Fibroblast of skin of left biceps (primary cell): ENCODE measurements around the gene TCOF1.
"Not testable (repeated sequence)": the region's sequence is repeated elsewhere in the genome, so short reads cannot be mapped to it uniquely, and the experiment has no call there.

Experiments used
- DNase-seq, 2 experiments: peaks; one replicate each; pipeline ENCODE4 v3.0.0-alpha.2; 2013; ENCODE audit warnings: low read depth in 2 of 2

The TCOF1 gene

DNA sequence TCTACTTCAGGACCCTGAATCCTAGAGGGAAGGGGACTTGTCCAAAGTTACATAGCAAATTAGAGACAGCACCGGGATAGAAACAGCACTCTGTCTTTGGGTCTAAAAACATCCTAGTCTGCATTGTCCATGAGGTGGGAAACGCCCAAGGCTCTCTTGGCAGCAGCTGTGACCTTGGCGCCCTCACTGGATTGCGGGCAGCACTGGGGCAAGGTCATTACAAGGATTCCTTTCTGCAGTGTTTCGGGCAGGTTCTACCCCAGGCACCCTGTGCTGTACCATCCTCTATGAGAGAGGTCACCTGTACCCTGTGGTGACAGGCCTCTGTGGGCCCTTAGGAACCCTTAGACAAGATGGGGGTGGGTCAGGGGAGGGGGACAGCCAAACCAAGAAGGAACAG is 46.6 kb downstream of the TCOF1 start:
- DNase-seq, result no peak

DNA sequence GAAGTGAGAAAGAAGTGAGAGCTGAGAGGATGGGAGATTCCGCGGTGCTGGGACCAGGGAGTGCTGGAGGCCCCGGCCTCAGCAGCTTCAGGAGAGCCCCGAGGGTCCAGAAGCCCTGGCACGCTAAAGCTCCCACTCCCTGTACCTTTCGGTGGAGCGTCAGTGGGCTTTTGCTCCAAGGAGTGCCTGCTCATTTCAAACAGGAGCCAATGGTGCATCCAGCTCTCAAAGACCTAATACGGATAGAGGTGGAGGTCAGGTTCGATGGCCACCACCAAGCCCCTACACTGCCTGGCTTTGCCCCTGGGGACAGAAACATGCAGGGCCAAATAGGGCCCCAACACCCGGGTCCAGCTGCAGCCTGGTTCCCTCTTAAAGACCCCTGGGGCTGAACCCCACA is 47.0 kb downstream of the TCOF1 start:
- no peak for DNase-seq

DNA sequence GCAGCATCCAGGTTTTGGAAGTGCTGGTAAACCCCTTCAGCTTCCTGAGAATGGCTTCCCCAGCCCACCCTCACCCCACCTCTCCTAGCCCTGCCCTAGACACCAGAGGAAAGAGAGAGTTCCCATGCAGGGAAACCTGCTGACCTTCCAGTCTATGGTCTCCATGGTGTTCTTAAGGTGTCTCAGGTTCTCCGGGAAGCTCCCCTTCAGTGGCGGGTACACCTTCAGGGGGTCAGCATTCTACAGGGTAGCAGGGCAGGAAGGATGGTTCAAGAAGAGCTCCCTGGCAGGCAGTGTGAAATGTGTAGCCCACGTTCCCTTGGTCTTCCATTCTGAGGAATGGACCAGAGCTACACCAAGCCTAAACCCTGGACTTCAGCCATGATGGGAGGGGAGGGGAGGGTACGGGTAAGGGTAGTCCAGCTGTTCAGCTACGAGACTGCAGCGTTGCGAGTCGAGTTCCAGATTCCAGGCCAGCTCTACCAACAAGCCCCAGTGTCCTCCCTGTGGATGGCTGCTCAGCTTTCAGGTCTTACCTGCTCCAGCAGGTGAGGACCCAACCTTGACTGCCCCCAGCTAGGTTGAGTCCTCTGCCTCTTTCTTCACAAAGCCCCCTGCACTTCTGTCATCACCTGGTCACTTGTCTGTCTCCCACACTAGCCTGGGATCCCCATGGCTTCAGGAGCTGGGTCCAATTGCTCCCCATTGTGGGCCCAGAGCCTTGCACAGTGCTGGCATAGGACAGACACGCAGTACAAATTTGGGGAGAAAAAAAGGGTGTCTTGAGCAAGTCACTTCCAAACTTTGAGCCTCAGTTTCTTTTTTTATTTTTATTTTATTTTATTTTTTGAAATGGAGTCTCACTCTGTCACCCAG is 47.7 kb downstream of the TCOF1 start:
- DNase-seq, result no peak

DNA sequence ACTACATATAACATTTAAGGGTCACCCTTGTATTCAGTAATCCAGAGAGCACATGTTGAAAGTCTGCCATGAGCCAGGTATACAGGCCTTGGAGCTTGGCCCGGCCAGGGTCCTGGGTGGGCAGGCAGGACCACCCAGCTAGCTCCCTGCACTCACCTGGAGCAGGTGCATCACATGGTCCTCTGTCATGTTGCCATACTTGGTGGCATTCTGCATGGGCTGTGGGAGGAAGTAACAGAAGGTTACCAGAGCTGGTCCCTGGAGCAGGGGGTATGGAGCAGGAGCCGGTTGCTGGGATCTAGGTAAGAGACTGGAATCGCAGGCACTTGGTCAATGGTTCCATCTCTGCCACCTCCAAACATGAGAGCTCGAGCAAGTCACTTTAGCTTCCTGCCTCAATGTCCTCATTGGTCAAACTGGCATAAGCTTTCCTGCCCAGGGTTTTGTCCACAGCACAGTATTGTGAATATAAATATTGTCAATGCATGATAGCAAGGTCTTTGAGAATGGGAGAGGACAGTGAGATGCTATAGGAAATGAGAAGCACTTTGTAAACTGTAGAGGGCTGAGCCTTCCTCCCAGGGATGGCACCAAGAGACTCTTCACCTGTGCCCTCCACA is 48.7 kb downstream of the TCOF1 start:
- DNase-seq, result no peak

DNA sequence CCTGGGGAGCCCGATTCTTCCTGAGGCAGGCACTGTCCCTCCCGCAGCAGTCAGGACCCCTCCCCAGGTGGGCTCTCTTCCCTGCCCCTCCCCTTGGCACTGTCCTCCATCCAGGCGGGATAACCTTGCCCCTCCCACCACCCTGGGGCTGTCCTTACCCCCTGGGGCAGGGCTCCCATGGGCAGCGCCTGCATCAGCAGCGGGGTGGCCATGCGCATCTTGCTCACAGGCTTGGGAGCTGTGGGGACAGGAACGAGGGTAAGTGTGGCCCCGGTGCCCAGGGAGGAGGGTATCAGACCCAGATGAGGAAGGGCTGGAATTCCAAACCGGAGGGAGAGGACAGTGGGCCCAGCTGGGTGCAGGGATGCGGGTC is 49.2 kb downstream of the TCOF1 start:
- no peak for DNase-seq

DNA sequence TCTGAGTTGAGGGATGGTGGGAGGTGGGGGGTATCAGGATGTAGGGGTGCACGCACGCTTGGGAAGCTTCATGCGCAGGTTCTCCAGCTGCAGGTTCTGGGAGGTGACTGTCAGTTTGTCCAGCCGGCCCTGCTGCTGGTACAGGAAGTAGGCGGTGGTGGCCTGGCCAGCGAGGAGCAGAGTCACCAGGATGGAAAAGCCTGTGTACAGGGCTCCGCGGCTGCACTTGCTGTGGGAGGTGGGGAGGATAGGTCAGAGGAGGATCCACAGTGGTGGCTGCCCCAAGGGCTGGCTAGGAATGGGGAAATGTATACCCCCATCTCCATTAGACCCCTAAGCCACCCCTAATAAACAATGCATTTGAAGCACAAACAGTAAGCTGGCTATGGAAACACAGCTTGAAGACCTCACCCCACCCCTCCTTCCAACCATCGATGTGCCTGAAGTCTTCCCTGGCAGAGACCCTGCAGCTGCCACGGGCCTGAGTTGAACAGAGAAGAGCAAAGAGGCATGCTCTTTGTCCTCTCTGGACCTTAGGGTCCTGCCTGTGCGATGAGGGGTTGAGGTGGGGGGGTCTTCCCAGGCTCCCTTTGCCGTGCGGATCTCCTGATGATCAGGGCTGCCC is 49.7 kb downstream of the TCOF1 start:
- DNase-seq, result no peak

DNA sequence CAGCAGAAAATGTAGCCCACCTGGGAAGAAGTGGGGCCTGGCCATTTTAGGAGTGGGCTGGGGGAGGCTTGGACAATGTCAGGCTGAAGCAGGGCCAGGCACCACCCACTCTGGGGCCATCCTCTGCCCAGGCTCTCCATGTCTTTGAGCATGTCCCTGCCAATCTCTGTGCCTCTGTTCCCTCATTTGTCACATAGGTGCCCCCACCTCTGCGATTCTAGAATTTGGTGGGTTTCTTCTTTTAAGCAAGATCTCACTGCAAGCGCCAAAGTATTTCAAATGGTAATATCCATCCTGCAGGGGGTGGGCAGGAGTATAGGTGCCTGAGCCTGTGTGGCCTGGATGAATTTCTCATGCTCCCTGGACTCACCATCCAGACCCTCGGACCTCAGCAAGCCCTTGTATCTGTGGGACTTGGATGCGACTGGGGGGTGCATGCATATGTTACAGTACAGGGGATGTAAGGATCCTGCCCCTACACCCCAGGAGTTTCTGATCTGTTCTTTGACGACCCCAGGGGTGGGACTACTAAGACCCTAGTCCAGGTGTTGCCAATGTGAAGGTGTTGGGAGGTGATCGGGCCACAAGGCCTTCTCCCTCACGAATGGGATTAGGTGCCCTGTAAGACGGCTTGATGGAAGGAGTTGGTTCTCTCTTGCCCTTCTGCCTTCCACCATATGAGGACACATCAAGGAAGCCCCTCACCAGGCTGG is 50.9 kb downstream of the TCOF1 start:
- DNase-seq, result no peak

DNA sequence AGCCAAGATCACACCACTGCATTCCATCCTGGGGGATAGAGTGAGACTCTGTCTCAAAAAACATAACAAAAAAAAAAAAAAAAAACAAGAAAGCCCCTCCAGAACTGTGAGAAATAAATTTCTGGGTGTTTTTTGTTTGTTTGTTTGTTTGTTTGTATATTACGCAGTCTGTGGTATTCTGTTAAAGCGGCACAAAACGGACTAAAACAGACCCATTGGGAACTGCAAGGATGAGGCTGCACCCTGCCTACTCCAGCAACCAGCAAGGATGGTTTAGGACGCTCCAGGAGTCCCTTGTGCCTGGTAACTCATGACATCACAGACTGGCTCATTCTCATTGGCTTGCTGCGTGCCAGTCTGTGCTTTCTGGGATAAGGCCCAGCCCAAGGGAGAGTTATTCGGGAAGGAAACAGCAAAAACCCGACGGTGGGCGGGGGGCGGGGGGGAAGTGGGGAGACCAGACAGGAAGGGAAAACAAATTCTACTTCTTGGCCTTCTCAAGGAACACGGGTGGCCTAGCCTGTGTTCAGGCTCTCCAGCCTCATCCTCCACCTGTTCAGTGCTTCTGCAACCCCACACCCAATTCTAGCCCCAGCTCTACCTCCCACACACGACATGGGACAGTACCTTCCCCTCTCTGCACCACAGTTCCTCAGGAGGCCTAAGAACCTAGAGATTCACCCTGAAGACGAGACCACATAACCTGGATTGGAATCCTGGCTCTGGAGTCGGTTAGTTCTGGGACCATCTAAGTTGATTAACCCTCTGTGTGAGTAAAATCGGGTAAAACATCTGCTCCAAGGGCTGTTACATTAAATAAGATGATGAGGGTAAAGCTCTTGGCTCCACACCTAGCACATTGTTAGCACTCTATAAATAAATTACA is 52.4 kb downstream of the TCOF1 start:
- peak; percentile 46 to 47 for DNase-seq

DNA sequence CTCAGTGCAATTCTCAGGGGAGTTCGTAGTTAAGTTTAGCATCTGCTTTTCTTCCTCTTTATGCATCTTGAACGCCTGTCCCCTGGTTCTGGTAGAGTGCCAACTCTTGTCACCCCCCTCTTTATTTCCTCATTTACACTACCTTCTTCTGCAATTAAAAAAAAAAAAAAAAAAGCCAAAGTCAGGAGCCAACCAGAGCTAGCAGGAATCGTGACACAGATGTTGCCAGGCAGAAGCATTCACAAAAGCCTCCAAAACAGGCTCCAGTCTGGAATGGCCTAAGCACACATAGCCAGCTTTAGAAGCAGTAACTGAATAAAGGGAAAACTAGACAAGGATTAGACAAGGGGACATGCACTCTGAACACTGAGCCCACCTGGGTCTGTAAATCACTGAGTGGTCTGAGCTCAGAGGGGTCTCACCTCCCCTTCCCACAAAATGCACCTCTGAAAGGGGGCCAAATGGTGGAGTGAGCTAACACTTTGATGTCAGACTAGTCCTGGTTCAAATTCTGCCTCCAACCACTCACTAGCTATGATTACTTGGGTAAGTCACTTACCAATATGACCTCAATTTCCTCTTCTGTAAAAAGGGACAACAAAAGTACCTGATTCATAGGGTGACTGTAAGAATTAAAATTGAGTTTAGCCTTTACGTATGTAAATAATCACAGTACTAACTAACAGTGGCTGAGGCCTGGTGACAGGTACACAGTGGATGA is 53.2 kb downstream of the TCOF1 start:
- peak; percentile 17 to 18 for DNase-seq

DNA sequence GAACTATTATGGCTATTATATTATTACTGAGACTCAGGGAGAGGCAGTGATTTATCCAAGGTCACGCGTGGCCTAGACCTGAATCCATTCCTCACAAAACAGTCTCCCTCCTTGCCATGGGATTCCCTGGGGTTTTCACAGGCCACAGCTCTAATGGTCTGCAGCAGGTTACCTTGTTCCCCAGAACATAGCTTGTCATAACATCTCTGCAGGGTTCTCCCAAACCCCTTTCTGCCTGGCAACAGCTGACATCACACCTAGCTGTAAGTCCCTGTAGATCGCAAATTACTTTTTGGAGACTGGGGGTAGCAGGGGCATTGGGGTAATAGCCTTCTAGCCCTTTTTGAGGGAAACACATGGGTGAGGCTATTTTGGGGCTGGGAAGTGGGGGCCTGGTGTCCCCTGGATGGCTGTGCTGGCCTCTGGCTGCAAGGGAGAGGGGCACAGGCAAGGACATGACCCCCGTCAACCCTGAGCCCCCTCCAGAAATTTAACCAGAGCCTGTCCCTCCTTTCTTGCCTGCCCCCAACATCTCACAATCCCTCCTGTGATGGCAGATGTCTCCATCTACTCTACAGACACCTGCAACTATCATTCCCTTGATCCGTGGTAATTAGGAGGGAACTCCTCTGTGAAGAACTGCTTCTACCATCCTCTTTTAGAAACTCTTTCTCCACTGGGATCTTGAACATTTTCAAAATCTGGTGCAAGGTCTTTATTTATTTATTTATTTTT is 53.9 kb downstream of the TCOF1 start:
- no peak for DNase-seq

DNA sequence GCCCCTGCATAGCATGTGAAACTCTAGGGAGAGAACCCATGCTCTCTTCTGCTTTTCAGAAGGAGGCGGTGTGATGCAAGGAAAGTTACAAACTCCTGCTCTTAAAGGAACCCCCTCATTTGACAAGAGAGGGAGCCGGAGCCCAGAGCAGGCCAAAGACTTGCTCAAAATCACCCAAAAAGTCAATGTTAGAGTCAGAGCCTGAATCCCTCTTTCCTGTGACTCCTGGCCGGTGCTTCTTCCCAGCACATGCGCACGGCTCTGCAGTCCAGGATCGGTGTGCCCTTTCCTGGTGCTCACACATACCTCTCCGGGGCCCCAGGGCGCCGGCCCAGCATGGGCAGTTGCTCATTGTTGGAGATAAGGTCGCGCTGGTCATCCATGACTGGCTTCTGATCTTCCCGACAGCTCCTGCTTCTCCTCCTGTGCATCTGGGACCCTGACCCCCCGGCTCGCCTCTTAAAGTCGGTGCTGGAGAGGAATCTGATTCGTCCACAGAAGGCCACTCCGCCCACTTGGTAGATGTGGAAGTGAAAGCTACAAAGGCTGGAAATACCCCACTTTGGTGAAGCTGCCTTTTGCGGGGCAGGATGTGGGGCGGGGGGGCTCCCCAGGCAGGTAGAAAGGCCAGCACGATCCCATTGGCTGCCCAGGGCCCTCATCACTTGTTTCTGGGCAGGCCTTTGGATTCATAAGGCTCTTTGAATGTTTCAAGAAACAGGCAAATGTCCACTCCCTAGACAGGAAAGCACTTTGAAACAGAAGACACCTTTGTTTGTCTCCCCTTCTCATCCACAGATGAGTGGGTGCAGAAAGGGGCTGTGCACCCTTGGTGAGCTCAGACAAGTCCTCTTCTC is 55.0 kb downstream of the TCOF1 start, which contains the start of gene CD74:
CD74 (minus strand) TSS at position 592 of the 857 bp plus-strand sequence; CDS start at position 431, 161 bp downstream.
- no peak for DNase-seq

DNA sequence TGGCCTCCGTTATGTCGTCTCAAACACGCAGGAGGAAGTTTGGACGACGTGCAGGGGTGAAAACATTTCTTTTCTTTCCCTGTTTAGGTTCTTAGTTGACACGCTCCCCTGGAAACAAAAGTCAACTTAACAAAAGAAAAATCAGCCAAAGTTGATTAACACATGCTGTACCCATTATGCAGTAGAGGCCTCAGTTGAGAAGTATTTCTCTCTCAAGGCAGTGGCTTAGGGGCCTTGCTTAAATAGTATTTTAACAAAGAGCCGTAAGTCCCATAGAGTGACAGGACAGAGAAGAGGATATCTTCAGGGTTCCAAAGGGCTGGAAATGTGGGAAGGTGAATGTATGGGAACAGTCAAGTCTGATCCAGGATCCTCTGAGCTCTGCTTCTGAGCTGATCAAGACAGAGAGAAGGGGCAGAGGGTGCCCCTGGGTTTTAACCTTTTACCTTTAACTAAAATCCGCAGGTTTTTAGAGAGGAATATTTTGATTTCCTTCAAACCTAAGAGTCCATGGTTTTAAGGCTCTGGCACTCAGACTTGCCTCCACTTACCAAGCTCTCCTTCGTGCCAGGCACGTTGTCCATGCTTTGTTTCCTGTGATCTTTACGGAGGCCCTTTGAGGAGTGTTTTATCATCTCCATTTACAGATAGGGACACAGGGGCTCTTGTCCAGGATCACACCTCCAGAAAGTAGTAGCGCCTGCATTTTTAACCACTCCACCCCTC is 55.8 kb downstream of the TCOF1 start:
- DNase-seq, result no peak

DNA sequence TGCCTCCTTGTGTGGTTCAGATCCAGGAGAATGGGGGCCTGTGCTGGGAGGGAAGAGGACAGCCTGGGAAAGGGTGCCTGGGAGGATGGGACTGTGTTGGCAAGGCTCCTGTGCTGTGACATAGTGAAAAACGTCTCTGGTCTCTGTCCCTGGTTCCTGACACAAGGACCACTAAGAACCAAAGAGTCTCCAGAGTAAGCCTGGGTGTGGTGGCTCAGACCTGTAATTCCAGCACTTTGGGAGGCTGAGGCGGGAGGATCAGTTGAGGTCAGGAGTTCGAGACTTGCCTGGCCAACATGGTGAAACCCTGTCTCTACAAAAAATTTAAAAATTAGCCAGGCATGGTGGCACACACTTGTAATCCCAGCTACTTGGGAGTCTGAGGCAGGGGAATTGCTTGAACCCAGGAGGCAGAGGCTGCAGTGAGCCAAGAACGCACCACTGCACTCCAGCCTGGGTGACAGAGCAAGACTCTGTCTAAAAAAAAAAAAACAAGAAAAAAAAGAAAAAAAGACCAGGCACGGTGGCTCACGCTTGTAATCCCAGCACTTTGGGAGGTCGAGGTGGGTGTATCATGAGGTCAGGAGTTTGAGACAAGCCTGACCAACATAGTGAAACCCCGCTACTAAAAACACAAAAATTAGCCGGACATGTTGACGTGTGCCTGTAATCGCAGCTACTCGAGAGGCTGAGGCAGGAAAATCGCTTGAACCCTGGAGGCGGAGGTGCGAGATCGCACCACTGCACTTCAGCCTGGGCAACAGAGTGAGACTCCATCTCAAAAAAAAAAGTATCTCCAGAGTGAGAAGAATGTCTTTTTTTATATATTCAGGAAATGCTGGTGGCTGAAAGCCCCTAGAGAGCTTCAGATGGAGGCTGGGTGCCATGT is 56.6 kb downstream of the TCOF1 start:
- DNase-seq, result not testable (repeated sequence)

DNA sequence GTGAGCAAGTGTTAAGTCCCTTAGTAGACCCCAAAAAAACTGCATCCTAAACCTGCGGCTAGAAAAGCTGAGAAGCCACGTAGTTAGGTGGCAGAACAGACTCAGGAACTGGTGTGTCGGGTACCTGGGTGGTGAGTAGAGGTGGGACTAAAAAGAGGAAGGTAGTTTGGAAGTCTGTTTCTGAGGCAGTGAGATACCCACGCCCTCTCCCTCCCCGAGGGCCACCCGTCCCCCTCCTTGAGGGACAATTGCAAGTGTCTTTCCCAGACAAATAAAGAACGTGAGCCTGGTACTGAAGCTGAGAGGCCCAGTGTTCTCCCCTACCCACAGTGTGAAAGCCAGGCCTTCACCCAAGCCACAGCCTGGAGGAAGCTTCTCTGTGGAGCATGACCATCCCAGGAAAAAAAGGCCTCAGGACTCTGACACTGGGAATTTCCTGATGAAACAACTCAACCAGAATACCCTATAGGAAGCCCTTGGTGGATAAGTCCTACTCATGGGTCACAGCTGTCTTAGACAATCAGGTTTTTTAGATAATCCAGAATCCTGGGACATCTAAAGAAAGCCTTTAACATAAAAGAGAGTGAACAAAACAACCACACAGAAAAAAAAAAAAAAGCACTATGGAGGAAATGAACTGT is 62.3 kb downstream of the TCOF1 start:
- DNase-seq, result no peak

DNA sequence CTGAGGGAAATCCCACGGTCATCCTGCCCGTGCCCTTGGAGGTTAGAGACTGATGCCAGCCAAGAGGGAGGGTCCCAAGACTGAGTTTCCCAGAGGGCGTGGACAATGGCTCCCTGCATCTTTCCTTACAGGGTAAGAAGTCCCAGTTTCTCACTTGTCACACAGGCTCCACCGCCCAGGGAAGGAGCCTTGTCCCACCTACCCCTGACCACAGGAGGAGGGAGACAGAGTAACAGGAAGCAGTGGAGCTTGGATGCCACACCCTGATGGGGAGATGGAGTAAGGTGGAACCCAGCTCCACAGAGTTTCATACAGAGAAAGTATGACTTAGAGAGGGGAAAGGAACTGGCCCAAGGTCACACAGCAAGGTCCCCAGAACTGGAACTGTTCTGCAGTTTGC is 64.6 kb downstream of the TCOF1 start:
- no peak for DNase-seq

DNA sequence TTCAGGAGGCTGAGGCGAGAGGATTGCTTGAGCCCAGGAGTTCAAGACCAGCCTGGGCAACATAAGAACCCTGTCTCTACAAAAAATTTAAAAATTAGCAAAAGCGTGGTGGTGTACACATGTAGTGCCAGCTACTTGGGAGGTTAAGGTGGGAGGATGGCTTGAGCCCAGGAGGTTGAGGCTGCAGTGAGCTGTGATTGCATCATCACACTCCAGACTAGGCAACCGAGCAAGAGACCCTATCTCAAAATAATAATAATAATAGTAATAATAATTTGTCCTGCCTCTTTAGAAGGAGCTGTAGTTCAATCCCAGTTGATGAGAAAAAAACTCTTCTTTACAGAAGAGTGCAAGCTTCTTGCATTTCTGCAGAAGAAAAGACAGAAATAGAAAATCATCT is 65.3 kb downstream of the TCOF1 start:
- DNase-seq, result no peak

DNA sequence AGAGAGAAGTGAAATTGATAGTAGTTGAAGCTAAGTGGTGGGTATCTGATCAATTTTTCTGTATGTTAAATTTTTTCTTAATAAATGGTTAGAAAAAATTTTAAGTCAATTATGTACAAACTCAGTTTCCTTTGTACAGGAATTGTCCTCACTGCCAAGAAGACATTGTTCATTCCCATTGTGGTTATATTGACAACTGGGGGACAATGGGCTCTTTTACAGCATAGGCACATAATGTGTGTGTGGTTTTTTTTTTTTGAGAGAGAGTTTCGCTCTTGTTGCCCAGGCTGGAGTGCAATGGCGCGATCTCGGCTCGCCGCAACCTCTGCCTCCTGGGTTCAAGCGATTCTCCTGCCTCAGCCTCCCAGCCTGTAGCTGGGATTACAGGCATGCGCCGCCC is 68.7 kb downstream of the TCOF1 start:
- DNase-seq, result not testable (repeated sequence)
